ENCODE data around the gene MSX1. TPM values are rescaled to one million over a fixed set of nuclear protein-coding genes. Genes with fewer than 3 reads are reported as not detected.
A peak's percentile ranks its signal among the peaks of the same experiment; 100 is the strongest.

The MSX1 gene
- total RNA-seq, result 10 to 100 TPM; 11.0 to 24.6 TPM

GRCh38 chr4:4859325-4859798, at the start of gene MSX1:
Gene MSX1, plus strand, starts transcription at chr4:4859665. Its CDS starts 235 bp downstream, at chr4:4859900.
- DNase-seq (ENCODE audit: low spot score), result peak; percentile 37

GRCh38 chr4:4810092-4810774, 49.2 kb upstream of the MSX1 start:
- H3K9me3 ChIP-seq, result peaks cover 2% of the 10 kb centered on the region
- no peak overlapping the region for H3K4me3 ChIP-seq
- TF ChIP-seq CTCF (IDR thresholded peaks at IDR 0.05), result no peak
- H3K36me3 ChIP-seq, result no peaks in the 10 kb centered on the region
- DNase-seq (ENCODE audit: low spot score) (no peak), ATAC-seq (ENCODE audit: insufficient number of reproducible peaks, low FRiP score, low read depth) (no peak)
- no peaks in the 10 kb centered on the region for H3K27me3 ChIP-seq (replicated peaks; ENCODE audit: insufficient read depth)
- no peaks in the 10 kb centered on the region for H3K4me1 ChIP-seq (ENCODE audit: control insufficient read depth in 1 of 2, low read depth in 2 of 2)
- H3K27ac ChIP-seq, result no peak overlapping the region

More at GRCh38 chr4:4859325-4859798, at the start of gene MSX1:
- peak; percentile 50 for ATAC-seq (ENCODE audit: insufficient number of reproducible peaks, low FRiP score, low read depth)
- peak within 1 kb of the TSS; percentile 70 for H3K4me3 ChIP-seq
- peaks cover 9 to 12% of the 10 kb centered on the region in 2 donors for H3K4me1 ChIP-seq (ENCODE audit: control insufficient read depth in 1 of 2, low read depth in 2 of 2)
- no peaks in the 10 kb centered on the region for H3K9me3 ChIP-seq
- peaks cover 21% of the 10 kb centered on the region for H3K27me3 ChIP-seq (replicated peaks; ENCODE audit: insufficient read depth)
- no peak for TF ChIP-seq CTCF (IDR thresholded peaks at IDR 0.05)
- peaks cover 7% of the 10 kb centered on the region for H3K36me3 ChIP-seq
- peak within 1 kb of the TSS in 1 of 2 donors; percentile 44 for H3K27ac ChIP-seq

- no peaks in the 10 kb centered on the region for H3K4me1 ChIP-seq (ENCODE audit: control insufficient read depth in 1 of 2, low read depth in 2 of 2)
- no peaks in the 10 kb centered on the region for H3K27me3 ChIP-seq (replicated peaks; ENCODE audit: insufficient read depth)
- H3K36me3 ChIP-seq, result no peaks in the 10 kb centered on the region
- DNase-seq (ENCODE audit: low spot score) (no peak), ATAC-seq (ENCODE audit: insufficient number of reproducible peaks, low FRiP score, low read depth) (no peak)
- H3K9me3 ChIP-seq, result peaks cover 2% of the 10 kb centered on the region
- H3K4me3 ChIP-seq, result no peak overlapping the region
- H3K27ac ChIP-seq, result no peak overlapping the region
- no peak for TF ChIP-seq CTCF (IDR thresholded peaks at IDR 0.05)
Observed at GRCh38 chr4:4810778-4811177, 48.7 kb upstream of the MSX1 start.

GRCh38 chr4:4812145-4812794, 47.2 kb upstream of the MSX1 start:
- TF ChIP-seq CTCF (IDR thresholded peaks at IDR 0.05), result no peak
- no peak overlapping the region for H3K4me3 ChIP-seq
- H3K27ac ChIP-seq, result no peak overlapping the region
- no peaks in the 10 kb centered on the region for H3K4me1 ChIP-seq (ENCODE audit: control insufficient read depth in 1 of 2, low read depth in 2 of 2)
- peaks cover 5% of the 10 kb centered on the region for H3K9me3 ChIP-seq
- H3K36me3 ChIP-seq, result no peaks in the 10 kb centered on the region
- ATAC-seq (ENCODE audit: insufficient number of reproducible peaks, low FRiP score, low read depth) (no peak), DNase-seq (ENCODE audit: low spot score) (no peak)
- no peaks in the 10 kb centered on the region for H3K27me3 ChIP-seq (replicated peaks; ENCODE audit: insufficient read depth)

- no peak for ATAC-seq (ENCODE audit: insufficient number of reproducible peaks, low FRiP score, low read depth)
- no peak for DNase-seq (ENCODE audit: low spot score)
- Histone ChIP-seq H3K27me3 (replicated peaks; ENCODE audit: insufficient read depth) (no peaks in the 10 kb centered on the region), H3K27ac (no peak overlapping the region), H3K36me3 (no peaks in the 10 kb centered on the region), H3K4me1 (ENCODE audit: control insufficient read depth in 1 of 2, low read depth in 2 of 2) (no peaks in the 10 kb centered on the region), H3K9me3 (peaks cover 8% of the 10 kb centered on the region), H3K4me3 (no peak overlapping the region)
- no peak for TF ChIP-seq CTCF (IDR thresholded peaks at IDR 0.05)
Observed at GRCh38 chr4:4818415-4819212, 40.9 kb upstream of the MSX1 start.

All from thoracic aorta (tissue), 2 donors.